Measurements from ENCODE around the gene STRIP1.
"Not testable (repeated sequence)": the region's sequence is repeated elsewhere in the genome, so short reads cannot be mapped to it uniquely, and the experiment has no call there.

- not testable (repeated sequence) for TF ChIP-seq CTCF (conservative IDR thresholded peaks at IDR 0.05 in 1 of 2, IDR thresholded peaks at IDR 0.05 in 1 of 2; ENCODE audit: extremely low read depth in 1 of 2, insufficient read depth in 1 of 2, low read depth in 1 of 2, low read length in 2 of 2); EZH2 (IDR thresholded peaks at IDR 0.05; ENCODE audit: borderline replicate concordance, low read length)
Measured at GRCh38 chr1:110079995-110080394, 45.6 kb downstream of the STRIP1 start.
